OCI-LY1 (cell line): Measurements from ENCODE around the gene ANGEL2.

ENCODE experiments used
- H2AFZ ChIP-seq: fragments of 200-600 bp; sonication (generic), shearing (Covaris generic); 2 replicates; pipeline ENCODE4 v1.6.0; 2014; ENCODE audit warnings: antibody characterized with exemption, mild to moderate bottlenecking, low read length
- H3F3A ChIP-seq: fragments of 200-600 bp; sonication (generic), shearing (Covaris generic); 2 replicates; pipeline ENCODE4 v1.6.0; 2014; ENCODE audit warnings: mild to moderate bottlenecking, antibody characterized with exemption, low read length, moderate library complexity; ENCODE audit not compliant: insufficient read depth
- H3K27ac ChIP-seq: fragments of 200-600 bp; sonication (generic); 2 replicates; pipeline ENCODE4 v1.5.1; 2014; ENCODE audit warnings: low read length, mixed run types, mild to moderate bottlenecking, low read depth; ENCODE audit not compliant: poor library complexity, severe bottlenecking
- H3K27me3 ChIP-seq: fragments of 200-600 bp; sonication (generic); 2 replicates; pipeline ENCODE4 v1.6.0; 2014; ENCODE audit warnings: antibody characterized with exemption, mild to moderate bottlenecking, low read length, moderate library complexity; ENCODE audit not compliant: insufficient read depth
- H3K36me3 ChIP-seq: fragments of 200-600 bp; sonication (generic); 2 replicates; pipeline ENCODE4 v1.6.1; 2014; ENCODE audit warnings: mild to moderate bottlenecking, antibody characterized with exemption, low read length, moderate library complexity, mixed read lengths; ENCODE audit not compliant: insufficient read depth
- H3K4me1 ChIP-seq: fragments of 200-600 bp; sonication (generic); 2 replicates; pipeline ENCODE4 v1.5.1; 2014; ENCODE audit warnings: mild to moderate bottlenecking, low read length, moderate library complexity; ENCODE audit not compliant: insufficient read depth, severe bottlenecking
- H3K4me2 ChIP-seq: fragments of 200-600 bp; sonication (generic), shearing (Covaris generic); 2 replicates; pipeline ENCODE4 v1.6.1; 2014; ENCODE audit warnings: low read length
- H3K4me3 ChIP-seq: fragments of 200-600 bp; sonication (generic); 2 replicates; pipeline ENCODE4 v1.5.1; 2014; ENCODE audit warnings: low read length, low read depth, mild to moderate bottlenecking, mixed read lengths; ENCODE audit not compliant: poor library complexity, severe bottlenecking
- H3K79me2 ChIP-seq: fragments of 200-600 bp; shearing (Covaris generic); 2 replicates; pipeline ENCODE4 v1.6.1; 2016; ENCODE audit warnings: mixed run types, low read length, mixed read lengths; ENCODE audit not compliant: insufficient read depth
- H3K9ac ChIP-seq: fragments of 200-600 bp; sonication (generic), shearing (Covaris generic); 2 replicates; pipeline ENCODE4 v1.6.1; 2014; ENCODE audit warnings: mild to moderate bottlenecking, low read length, mixed read lengths
- H3K9me2 ChIP-seq: fragments of 200-600 bp; sonication (generic), shearing (Covaris generic); 2 replicates; pipeline ENCODE4 v1.6.1; 2014; ENCODE audit warnings: low read depth, mild to moderate bottlenecking, low read length, mixed read lengths
- H3K9me3 ChIP-seq: fragments of 200-600 bp; shearing (Covaris generic); 2 replicates; pipeline ENCODE4 v1.6.1; 2014; ENCODE audit warnings: low read length, mixed read lengths
- H4K20me1 ChIP-seq: fragments of 200-600 bp; sonication (generic), shearing (Covaris generic); 2 replicates; pipeline ENCODE4 v1.6.0; 2016; ENCODE audit warnings: mild to moderate bottlenecking, low read length; ENCODE audit not compliant: insufficient read depth
- EZH2 ChIP-seq: fragments of 200-600 bp; sonication (generic), shearing (Covaris generic); IDR thresholded peaks from 2 replicates; pipeline ENCODE4 v1.8.0; 2017; ENCODE audit warnings: borderline replicate concordance, mixed run types, mild to moderate bottlenecking, antibody characterized with exemption, low read length, moderate library complexity, mixed read lengths
- TF ChIP-seq, protein P1 (sequence below): fragments of 200-600 bp; sonication (generic), shearing (Covaris generic); IDR thresholded peaks from 2 replicates; pipeline ENCODE4 v1.5.1; 2017; ENCODE audit warnings: mild to moderate bottlenecking, antibody characterized with exemption, low read length, moderate library complexity, mixed read lengths

Gene ANGEL2

DNA sequence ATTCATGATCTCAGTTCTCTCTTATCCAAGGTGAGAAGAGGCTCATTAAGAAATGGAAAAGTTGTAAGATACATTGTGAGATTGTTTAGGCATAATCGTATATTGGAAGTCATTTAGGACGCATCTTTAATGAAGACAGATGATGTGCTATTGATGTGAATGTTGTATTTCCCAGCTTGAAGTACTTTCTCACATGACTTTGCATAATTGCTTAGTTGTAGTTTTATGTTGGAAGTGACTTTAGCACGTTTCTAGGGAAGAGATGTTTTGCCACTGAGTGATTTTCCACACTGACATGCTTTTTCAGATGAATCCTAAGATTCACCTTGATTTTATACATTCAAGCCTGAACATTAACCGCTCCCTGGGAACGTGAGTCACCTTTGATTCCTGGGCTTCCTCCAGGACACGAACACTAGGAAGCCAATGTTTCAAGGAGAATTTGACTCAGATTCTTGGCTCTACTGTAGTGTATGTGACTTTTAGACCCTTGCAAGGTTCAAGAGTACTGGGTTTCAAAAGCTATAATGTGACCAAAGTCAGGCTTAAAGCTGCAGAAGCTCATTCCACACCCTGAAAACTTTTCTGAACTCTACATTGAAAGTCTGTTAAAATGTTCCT is 27.9 kb downstream of the ANGEL2 start:
- H3K9ac ChIP-seq = no peak overlapping the region
- H3K27me3 ChIP-seq = no peaks in the 10 kb centered on the region
- H3K27ac ChIP-seq = no peak overlapping the region
- H4K20me1 ChIP-seq = no peaks in the 10 kb centered on the region
- H3K4me2 ChIP-seq = no peak overlapping the region
- no peak overlapping the region for H2AFZ ChIP-seq
- peaks cover 4% of the 10 kb centered on the region; the same call in 1 of the 2 replicates for H3F3A ChIP-seq
- H3K4me1 ChIP-seq = no peaks in the 10 kb centered on the region
- TF ChIP-seq, protein P1, sequence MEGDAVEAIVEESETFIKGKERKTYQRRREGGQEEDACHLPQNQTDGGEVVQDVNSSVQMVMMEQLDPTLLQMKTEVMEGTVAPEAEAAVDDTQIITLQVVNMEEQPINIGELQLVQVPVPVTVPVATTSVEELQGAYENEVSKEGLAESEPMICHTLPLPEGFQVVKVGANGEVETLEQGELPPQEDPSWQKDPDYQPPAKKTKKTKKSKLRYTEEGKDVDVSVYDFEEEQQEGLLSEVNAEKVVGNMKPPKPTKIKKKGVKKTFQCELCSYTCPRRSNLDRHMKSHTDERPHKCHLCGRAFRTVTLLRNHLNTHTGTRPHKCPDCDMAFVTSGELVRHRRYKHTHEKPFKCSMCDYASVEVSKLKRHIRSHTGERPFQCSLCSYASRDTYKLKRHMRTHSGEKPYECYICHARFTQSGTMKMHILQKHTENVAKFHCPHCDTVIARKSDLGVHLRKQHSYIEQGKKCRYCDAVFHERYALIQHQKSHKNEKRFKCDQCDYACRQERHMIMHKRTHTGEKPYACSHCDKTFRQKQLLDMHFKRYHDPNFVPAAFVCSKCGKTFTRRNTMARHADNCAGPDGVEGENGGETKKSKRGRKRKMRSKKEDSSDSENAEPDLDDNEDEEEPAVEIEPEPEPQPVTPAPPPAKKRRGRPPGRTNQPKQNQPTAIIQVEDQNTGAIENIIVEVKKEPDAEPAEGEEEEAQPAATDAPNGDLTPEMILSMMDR = no peak
- TF ChIP-seq EZH2 = no peak
- peaks cover 11% of the 10 kb centered on the region; the same call in 1 of the 2 replicates for H3K36me3 ChIP-seq
- no peaks in the 10 kb centered on the region for H3K79me2 ChIP-seq
- H3K9me3 ChIP-seq = no peaks in the 10 kb centered on the region
- no peaks in the 10 kb centered on the region for H3K9me2 ChIP-seq
- no peak overlapping the region for H3K4me3 ChIP-seq

DNA sequence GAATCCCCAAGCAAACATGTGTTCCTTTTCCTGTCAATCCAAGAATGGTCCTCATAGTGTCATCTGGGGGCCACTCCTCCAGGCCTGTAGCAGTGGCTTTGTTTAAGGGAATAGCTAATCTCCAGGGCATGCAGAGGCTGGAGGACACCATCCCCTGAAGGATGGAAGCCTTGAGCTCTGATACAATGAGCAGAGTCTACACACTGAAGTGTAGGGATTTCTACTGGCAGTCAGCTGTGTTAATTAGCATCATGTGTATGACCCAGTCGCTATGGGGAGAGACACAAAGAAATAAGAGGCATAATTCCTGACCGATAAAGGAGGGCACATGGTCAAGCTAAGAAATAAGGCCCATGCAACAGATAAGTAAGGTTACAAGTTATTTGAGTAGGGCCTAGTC is 29.1 kb downstream of the ANGEL2 start:
- H3K9ac ChIP-seq = no peak overlapping the region
- no peaks in the 10 kb centered on the region for H3K9me3 ChIP-seq
- no peaks in the 10 kb centered on the region for H4K20me1 ChIP-seq
- H3F3A ChIP-seq = peaks cover 4% of the 10 kb centered on the region; the same call in 1 of the 2 replicates
- no peak overlapping the region for H3K4me3 ChIP-seq
- H3K4me1 ChIP-seq = no peaks in the 10 kb centered on the region
- no peaks in the 10 kb centered on the region for H3K9me2 ChIP-seq
- H3K4me2 ChIP-seq = no peak overlapping the region
- H2AFZ ChIP-seq = no peak overlapping the region
- no peaks in the 10 kb centered on the region for H3K79me2 ChIP-seq
- H3K27ac ChIP-seq = no peak overlapping the region
- TF ChIP-seq, protein P1 = no peak
- no peak for TF ChIP-seq EZH2
- no peaks in the 10 kb centered on the region for H3K27me3 ChIP-seq
- H3K36me3 ChIP-seq = peaks cover 4% of the 10 kb centered on the region; the same call in 1 of the 2 replicates

DNA sequence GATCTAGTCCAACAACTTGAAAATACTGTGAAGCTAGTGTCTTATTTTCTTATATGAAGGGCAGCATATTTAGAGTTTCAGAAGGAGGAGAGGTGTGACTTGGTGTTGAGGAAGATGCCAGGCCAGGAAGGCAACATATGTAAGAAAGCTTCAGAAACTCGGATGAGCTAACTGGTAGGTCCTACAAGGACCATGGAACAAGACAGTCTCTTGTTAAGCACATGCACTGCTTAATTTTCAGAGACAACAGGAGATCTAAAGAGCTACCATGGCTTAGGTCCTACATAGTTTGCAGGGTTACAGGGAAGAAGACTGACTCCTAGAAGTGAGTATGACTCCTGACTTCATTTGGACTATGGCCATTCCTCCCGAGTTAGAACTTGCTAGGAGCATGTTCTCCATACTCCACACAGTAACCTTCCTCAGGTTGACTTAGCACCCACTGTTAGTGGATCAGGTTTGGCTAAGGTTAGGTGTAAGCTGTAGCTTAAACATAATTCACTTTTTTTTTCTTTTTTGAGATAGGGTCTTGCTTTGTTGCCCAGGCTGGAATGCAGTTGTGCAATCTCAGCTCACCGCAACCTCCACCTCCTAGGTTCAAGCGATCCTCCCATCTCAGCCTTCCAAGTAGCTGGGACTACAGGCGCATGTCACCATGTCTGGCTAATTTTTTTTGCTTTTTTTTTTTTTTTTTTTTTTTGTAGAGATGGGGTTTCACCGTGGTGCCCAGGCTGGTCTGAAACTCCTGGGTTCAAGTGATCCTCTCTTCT is 31.0 kb downstream of the ANGEL2 start:
- Histone ChIP-seq H4K20me1 (no peaks in the 10 kb centered on the region), H3K4me2 (no peak overlapping the region), H3F3A (no peaks in the 10 kb centered on the region), H3K9me2 (no peaks in the 10 kb centered on the region), H3K4me1 (no peaks in the 10 kb centered on the region), H3K4me3 (no peak overlapping the region), H3K79me2 (no peaks in the 10 kb centered on the region), H3K27me3 (no peaks in the 10 kb centered on the region), H3K27ac (no peak overlapping the region), H2AFZ (no peak overlapping the region), H3K9me3 (no peaks in the 10 kb centered on the region), H3K36me3 (no peaks in the 10 kb centered on the region), H3K9ac (no peak overlapping the region)
- TF ChIP-seq, protein P1 = no peak
- no peak for TF ChIP-seq EZH2
